GM19324 (cell line): ENCODE results near the gene CSF3R.
"Not testable (repeated sequence)": the region's sequence is repeated elsewhere in the genome, so short reads cannot be mapped to it uniquely, and the experiment has no call there.

Source experiments
- ATAC-seq: cut with Tn5 transposase; IDR thresholded peaks from one replicate; pipeline ENCODE4 v1.9.1; 2021; ENCODE audit warnings: mild to moderate bottlenecking, moderate library complexity; ENCODE audit not compliant: unreplicated experiment, low FRiP score

CSF3R gene

DNA sequence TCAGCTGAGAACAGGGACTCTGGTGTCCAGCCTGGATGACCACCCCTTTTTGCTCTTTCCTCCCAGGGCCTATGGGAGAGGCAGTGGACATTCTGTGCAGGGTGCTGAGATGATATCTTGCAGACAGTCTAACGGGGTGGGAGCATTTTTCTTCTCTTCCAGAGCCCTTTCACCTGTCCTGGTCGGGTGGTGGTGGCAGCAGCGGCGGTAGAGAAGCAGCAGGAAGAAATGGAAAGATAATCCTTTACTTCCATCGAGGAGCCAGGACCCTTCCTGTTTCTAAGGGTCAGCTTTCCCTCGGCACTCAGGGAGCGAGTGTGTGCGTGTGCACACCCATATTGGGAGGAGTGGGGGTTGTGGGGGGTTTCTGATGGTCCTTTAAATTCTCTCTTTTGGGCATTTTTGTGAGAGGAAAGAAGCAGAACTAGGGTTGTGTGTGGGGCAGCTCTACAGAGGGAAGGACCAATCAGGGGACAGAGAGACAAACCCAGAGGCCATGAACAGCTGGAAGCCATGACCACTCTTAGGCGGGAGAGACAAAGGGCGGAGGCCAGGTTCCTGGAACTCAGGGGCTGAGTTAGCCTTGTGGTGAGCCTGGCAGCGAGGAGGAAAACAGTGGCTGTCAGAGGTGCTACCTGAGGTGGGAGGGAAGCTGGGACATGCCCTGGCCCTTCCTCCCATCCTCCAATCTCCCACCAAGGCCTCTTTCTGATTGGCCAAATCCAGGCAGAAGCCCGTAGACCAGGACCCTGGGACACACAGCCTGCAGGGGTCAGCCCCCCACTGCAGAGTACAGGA lies 31.2 kb upstream of the CSF3R start:
- ATAC-seq: no peak

DNA sequence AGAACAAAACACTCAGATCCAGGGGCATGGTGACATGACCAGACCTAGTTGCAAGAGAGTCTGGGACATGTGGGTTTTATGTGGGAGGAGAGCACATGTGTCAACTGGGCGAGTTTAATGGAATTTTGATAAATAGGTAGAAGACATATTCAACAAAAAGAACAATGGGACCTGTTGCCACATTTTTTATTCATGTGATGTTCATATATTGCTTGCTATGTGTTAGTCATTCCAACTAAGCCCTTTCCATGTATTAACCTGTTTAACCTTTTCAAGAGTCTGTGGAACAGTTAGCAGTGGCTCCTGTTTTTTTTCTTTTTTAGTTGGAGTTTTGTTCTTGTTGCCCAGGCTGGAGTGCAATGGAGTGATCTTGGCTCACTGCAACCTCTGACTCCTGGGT lies 30.1 kb upstream of the CSF3R start:
- ATAC-seq: no peak

DNA sequence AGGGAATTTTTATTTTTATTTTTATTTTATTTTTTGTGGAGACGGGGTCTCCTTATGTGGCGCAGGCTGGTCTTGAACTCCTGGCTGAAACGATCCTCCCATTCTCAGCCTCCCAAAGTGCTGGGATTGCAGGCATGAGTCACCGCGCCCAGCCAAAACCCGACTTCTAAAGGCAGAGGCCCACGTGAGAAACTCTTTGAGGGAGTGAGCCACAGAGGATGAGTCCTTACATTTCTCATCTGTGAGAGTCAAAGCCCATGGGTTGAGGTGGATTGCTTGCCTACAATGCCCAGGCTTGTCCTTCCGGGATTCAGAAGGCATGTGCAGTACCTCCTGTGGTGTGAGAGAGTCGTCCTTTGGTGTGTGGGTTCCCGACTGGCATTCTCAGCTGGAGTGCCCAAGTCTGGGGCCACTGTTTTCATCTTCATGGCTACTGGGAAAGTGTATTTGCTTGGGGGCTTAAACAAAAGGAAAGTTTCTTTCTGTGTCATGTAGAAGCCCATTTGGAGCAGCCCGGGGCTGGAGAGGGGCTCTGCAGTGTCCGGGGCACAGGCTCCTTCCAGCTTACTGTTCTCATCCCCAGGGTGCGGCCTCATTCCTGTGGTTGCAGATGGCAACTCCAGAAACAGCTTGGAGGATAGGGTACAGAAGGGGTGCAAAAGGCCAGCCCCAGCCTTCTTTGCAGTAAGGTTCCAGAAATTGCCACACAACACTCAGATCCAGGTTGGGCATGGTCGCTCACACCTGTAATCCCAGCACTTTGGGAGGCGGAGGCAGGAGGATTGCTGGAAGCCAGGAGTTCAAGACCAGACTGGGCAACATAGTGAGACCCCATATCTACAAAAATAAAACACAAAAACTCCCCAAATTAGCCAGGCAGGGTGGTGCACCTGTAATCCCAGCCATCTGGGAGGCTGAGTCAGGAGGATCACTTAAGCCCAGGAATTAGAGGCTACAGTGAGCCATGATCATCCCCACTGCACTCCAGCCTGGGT lies 29.4 kb upstream of the CSF3R start:
- no peak for ATAC-seq

DNA sequence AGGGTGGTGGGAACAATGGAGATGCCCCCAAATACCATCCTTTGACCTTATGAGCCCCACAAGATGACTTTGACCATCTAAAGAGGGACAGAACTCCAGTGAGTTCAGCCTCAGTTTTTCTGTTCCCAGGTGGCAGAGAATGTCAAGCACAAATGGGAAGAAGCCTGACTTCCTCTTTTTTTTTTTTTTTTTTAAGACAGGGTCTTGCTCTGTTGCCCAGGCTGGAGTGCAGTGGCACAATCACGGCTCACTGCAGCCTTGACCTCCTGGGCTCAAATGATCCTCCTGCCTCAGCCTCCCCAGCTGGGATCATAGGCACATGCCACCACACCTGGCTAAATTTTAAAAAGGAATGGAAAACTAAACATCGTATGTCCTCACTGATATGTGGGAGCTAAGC lies 28.5 kb upstream of the CSF3R start:
- not testable (repeated sequence) for ATAC-seq

DNA sequence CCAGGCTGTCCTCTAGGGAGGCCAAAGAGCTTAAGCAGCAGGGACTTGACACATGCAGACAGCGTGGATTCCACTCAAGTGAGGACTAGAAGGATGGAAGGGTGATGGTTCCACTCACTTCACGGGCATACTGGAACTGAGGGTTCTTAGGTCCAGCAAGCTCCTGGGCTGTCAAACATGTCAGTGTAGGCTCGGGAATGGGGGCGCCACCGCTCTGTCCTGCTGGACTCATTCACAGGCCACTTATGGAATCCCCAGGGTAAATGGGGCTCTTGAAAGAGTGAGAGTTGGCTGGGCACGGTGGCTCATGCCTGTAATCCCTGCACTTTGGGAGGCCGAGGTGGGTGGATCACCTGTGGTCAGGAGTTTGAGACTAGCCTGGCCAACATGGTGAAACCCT lies 27.7 kb upstream of the CSF3R start:
- ATAC-seq: no peak

DNA sequence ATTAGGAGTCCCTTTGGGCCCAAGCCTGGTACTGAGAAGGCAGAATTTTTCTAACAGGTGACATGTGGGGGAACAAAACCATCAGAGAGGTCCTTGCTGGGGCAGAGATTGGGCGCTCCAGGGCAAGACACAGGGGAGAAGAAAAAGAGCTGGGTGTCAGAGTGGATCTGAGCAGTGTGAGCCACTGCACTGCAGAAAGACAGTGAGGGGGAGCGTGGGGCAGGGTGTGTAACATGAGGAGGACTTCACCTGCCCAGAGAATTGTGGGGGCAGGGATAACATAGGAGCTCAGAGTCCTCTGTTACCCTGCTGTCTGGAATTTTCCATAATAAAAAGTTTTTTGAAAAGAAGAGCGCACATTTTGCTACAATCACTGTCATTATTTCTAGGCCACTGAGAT lies 25.5 kb upstream of the CSF3R start:
- no peak for ATAC-seq

DNA sequence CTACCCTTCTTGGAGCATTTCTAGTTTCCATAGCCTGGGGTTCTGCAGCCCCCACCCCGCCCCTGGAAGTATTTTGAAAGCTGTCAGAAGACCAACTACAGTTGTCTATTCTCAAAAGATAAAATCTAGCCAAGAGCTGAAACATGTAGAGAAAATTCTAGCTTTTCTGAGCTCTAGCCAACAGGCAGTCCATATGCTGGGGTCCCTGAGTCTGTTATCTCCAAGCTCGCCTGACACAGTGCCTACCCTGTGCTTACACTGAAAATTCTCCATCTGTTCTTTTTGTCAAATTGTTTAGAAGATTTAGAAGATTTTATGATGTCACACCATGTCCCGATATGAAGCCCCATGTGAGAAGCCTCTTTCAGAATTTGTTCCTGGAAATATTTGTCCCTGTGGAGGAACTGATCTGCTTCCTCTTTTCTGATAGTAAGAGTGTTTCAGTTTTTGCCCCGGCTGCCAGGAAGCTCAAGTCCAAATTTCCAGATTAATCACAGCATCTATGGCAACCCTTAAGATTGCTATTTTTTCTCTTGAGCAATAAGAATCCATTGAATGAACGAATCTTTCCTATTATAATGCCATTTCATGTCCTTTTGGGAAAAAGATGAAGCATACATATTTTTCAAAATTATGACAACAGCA lies 23.7 kb upstream of the CSF3R start:
- ATAC-seq: no peak

DNA sequence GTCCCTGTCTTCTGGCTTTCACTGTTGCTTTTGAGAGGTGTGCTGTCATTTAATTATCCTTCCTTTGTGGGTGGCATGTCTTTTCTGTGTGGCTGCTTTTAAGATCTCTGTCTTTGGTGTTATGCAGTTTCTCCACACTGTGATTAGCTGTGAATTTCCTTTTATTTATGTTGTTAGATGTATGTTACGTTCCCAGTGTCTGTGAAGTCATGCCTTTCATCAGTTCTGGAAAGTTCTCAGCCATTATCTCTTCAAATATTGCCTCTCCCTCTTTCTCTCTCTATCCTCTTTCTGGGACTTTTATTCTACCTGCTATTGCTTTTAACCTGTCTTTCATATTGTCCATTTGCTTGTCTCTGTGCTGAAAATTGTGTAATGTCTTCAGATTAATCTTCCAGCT lies 21.0 kb upstream of the CSF3R start:
- no peak for ATAC-seq

DNA sequence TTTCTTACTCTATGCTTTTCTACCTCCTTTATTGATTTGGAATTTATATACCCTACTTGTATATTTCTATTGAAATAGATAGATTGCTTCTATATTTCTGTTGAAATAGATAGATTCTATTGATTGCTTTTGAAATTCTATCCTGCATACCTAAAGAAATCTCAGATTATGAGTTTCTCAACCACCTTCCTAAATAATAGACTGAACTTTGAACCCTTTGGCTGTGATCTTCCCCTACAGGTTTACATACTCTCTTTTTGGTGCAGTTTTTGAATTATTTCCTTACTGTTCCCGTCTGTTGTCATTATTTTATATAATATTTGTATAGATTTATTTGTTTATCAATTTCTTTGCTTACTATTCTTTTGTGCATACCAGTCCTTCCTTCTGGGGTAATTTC lies 20.4 kb upstream of the CSF3R start:
- no peak for ATAC-seq

DNA sequence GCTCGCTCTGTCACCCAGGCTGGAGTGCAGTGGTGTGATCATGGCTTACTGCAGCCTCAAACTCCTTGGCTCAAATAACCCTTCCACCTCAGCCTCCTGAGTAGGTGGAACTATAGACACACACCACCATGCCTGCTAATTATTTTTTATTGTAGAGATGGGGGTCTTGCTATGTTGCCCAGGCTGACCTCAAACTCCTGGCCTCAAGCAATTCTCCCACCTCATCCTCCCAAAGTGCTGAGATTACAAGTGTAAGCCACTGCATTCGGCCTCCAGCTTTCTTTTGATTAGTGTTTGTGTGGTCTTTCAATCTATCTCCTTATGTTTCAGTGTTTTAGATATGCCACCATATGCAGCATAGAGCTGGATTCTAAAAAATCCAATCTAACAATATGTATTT lies 19.9 kb upstream of the CSF3R start:
- no peak for ATAC-seq

DNA sequence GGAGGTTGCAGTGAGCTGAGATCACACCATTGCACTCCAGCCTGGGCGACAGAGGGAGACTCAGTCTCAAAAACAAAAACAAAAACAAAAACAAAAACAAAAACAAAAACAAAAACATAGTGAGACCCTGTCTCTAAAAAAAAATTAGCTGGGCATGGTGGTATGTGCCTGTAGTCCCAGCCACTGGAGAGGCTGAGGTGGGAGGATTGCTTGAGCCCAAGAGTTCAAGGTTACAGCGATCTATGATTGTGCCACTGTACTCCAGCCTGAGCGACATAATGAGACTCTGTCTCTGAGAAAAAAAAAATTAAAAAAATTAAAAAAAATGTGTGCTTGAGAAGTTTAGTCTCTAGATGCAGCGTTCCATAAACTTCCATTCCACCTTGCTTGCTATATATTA lies 19.2 kb upstream of the CSF3R start:
- ATAC-seq: not testable (repeated sequence)

DNA sequence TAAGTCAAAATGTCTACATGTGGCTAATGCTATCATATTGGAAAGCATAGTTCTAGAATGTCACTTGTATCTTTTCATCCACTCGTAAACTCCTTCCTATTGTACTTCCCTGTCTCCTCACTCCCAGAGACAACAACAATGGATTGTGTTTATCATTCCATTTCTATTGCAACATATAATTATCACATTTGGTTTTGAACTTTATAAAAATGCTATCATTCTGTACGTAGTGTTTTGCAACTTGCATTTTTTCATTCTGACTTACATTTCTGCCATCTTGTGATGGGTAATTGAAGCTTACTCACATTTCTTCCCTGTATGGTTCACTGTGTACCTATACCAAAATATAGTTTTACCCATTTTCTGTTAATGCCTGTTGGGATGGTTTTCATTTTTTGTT lies 14.5 kb upstream of the CSF3R start:
- ATAC-seq: no peak

DNA sequence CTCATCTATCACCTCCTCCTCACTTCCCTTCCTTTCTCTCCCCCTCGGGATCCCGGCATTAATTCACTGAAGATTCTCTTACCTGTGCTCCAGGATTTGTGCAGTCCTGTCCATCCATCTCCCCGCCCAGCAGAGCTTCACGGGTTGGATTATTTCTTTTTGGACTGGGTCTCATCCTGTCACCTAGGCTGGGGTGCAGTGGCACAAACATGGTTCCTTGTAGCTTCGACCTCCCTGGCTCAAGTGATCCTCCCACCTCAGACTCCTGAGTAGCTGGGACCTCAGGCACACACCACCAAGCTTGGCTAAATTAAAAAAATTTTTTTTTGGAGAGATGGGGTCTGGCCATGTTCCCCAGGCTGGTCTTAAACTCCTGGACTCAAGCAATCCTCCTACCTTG lies 12.3 kb upstream of the CSF3R start:
- ATAC-seq: no peak

DNA sequence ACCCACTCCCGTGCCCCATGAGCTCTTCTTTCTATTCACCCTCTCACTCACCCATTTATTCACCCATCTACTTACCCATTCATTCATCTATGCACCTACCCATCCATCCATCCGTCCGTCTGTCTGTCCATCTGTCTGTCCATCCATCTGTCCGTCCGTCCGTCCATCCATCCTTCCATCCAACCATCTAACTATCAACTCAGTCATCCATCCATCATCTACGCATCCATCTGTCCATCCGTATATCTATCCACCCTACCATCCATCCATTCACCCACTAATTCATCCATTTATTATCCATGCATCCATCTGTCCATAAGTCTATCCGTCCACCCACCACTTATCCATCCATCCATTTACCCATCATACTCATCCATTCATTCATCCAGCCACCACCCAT lies 10.8 kb upstream of the CSF3R start:
- ATAC-seq: no peak

DNA sequence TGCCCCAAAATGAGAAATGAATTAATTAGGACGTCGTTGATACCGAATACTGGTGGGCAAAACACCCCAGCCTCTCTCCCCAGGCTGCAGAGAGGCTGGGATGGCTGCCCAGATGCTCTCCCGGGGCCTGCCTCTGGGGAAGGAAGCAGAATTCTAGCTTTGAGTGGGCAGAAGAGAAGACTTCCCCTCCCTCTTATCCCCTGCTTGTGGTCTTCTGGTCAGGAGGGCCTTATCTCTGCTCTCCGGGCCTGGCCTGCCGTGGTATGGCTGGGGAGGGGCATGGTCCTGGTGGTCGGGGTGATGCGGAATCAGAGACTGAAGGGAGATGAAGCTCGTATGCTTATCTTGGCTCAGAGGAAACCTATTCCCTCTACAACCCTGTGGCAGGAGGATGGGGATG lies 9.8 kb upstream of the CSF3R start:
- no peak for ATAC-seq

DNA sequence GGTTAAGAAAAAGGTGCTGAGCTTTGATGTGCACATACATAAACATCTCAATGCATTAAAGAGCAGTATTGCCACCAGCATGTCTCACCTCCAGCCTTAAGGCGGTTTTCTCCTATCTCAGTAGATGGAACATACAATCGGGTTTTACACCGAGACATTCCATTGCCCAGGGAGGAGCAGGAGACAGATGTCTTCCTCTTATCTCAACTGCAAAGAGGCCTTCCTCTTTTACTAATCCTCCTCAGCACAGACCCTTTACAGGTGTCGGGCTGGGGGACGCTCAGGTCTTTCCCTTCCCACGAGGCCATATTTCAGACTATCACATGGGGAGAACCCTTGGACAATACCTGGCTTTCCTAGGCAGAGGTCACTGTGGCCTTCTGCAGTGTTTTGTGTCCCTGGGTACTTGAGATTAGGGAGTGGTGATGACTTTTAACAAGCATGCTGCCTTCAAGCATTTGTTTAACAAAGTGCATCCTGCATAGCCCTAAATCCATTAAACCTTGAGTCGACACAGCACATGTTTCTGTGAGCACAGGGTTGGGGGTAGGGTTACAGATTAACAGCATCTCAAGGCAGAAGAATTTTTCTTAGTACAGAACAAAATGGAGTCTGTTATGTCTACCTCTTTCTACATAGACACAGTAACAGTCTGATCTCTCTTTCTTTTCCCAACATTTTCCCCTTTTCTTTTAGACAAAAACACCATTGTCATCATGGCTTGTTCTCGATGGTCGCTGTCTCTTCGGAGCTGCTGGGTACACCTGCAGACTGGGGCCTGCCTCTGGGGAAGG lies 6.7 kb upstream of the CSF3R start:
- not testable (repeated sequence) for ATAC-seq

DNA sequence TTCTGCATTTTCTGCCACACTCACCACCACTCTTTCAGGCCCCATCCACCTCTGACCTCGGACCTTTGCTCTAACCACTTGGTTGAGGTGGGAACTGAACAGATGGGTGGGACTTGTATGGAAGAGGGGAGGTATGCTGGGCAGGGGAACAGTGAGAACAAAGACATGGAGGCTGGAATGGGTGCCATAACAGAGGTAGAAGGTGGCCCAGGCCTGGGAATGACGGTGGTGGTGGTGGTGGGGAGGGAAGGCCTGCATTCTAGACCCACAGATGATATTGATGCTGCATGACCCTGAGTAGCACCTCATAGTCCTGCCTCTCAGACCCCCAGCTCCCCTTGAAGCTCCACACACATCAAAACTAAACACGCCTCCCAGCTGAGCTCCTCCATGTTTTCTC lies 5.2 kb upstream of the CSF3R start:
- ATAC-seq: no peak

DNA sequence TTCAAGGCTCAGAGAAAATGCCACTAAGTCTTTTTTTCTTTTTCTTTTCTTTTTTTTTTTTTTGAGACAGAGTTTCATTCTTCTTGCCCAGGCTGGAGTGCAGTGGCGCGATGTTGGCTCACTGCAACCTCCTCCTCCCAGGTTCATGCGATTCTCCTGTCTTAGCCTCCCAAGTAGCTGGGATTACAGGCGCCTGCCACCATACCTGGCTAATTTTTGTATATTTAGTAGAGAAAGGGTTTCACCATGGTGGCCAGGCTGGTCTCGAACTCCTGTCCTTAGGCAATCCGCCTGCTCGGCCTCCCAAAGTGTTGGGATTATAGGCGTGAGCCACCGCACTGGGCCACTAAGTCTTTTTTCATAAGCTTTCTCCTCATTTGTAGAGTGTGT lies 4.6 kb upstream of the CSF3R start:
- ATAC-seq: not testable (repeated sequence)

DNA sequence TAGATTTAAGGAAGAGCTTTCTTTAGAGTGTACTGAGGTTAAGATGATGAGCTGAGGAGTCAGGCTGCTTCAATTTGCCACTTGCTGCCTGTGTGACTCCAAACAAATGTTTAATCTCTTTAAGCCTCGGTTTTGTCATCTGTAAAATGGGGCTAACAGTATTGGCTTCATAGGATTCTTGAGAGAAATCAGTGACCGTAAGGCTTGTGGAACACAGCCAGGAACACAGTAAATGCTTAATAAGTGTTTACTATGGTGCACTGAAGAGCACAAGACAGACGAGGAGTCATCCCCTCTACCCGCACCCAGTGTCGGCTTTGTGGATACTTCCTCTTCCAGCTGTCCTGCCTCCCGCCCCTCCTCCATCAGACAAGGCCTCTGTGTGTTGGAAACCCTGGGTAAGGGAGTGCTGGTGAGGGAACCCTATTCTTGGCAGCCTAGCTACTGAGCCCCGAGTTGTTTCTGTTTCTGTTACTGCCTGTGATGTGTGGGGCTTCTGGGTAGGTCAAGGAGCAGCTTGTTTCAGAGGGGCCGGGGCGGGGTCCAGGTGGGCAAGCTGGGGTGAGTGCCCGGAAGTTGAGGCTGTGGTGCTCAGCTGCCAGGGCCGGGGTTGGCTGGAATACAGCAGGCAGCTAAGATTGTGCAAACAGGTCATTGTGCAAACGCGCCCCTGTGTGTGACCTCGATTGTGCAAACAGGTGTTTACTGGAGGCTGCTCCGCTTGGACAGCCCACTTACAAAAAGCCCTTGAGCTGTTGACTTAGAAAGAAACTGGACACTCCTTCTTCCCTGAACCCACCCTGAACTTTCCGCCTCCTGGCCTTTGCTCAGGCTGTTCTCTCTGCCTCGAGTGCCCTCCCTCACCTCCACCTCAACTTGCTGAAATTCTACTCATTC lies 4.0 kb upstream of the CSF3R start:
- no peak for ATAC-seq

DNA sequence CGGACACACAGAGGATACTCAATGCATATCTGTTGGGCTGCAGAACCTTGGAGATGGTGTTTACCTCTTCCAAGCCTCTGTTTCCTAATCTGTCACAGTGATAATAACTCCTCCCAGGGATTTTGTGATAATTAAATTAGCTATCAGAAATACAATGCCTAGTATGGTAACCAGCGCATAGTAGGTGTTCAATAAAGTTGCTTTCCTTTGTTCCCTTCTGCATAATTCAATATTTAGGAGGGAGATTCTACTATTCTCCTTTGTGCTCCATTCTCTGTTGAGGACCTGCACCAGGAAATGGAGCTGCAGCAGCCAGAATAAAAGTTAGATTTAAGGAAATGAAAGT lies 3.4 kb upstream of the CSF3R start:
- ATAC-seq: no peak
